Retinal pigment epithelial cell (primary cell): ENCODE data around the gene RCVRN.

Source experiments
- DNase-seq: peaks from one replicate; pipeline ENCODE4 v3.0.0-alpha.2; 2010; ENCODE audit warnings: low read depth
- H3K4me3 ChIP-seq: 2 replicates; pipeline ENCODE4 v1.5.1; 2011; ENCODE audit warnings: mild to moderate bottlenecking, low read length, control low read depth, moderate library complexity
- CTCF ChIP-seq: conservative IDR thresholded peaks from 2 replicates; pipeline ENCODE4 v1.5.1; 2011; ENCODE audit warnings: low read depth, low read length, control low read depth, inconsistent platforms

RCVRN gene

GRCh38 chr17:9862220-9862619, 42.9 kb downstream of the RCVRN start:
- DNase-seq = no peak
- H3K4me3 ChIP-seq = no peak overlapping the region
- no peak for TF ChIP-seq CTCF

DNA sequence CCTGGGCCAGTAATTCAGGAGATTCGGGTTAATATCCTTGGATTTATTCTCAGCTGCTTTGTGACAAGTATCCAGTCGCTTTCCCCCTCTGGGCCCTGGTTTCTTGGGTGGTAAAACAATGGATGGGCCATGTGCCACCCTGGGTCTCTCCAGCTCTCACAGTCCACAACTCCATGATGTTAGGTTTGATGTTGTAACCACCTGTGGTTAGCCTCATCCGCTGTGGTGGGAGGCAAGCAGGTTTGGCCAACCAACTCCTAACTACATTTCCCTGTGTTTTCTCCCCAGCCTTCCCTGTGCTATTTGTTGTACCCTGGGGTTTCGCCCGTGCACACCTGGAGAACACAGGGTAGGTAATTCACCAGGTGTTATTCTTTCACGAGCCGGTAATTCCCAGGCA, 44.2 kb downstream of the RCVRN start:
- no peak for DNase-seq

DNA sequence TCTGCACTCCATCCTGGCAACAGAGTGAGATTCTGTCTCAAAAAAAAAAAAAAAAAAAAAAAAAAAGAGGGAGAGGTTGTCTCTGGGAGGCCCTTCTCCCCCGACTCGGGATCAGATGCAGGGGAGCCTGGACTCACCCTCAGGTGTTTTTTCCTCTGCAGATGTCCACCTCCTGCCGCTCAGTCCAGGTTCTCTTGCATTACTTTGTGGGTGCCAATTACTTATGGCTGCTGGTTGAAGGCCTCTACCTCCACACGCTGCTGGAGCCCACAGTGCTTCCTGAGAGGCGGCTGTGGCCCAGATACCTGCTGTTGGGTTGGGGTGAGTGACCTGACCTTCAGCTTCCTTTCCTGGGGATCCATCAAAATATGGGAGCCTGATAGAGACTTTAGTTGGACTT, 45.3 kb downstream of the RCVRN start:
- TF ChIP-seq CTCF = no peak
- no peak overlapping the region for H3K4me3 ChIP-seq
- DNase-seq = no peak

More for the DNA sequence above, 44.2 kb downstream of the RCVRN start:
- no peak overlapping the region for H3K4me3 ChIP-seq
- no peak for TF ChIP-seq CTCF

DNA sequence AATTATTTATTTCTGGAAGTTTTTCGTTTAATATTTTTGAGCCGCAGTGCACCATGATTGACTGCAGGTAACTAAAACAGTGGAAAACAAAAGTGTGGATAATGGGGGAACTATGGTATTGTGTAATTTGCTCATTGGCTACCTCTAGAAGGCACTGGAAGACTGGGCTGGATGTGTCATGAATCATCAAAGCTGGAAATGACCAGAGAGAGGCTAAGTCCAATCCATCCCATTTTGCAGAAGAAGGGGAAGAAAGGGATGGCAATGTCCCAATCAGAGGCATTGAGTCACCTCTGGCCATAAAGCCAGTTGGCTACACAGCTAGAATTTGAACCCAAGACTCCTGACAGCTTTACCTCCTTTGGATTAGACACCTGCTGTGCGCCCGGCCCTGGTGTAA, 50.0 kb downstream of the RCVRN start:
- no peak overlapping the region for H3K4me3 ChIP-seq
- no peak for DNase-seq
- TF ChIP-seq CTCF = no peak

- TF ChIP-seq CTCF = no peak
- no peak overlapping the region for H3K4me3 ChIP-seq
- no peak for DNase-seq
Measured at GRCh38 chr17:9854255-9854654, 50.8 kb downstream of the RCVRN start.

DNA sequence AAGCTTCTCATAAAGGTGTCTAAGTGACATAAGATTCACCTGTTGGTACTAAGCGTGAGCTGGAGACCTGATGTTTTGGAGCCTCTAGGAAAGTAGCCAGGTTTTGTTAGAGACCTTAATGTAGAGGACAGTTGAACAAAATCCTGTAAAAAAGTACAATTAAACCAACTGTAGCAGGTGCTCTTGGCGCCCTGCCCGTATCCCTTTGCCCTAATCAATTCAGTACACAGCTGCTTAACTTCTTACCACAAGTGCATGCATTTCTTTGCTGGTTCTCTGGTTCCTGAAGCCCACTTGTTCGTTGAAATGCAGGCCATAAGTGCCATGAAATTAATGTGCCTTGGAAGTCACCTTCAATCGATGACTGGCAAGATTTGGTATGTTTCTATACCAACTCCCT, 54.9 kb downstream of the RCVRN start:
- H3K4me3 ChIP-seq = no peak overlapping the region
- DNase-seq = no peak
- TF ChIP-seq CTCF = no peak
